Measurements from ENCODE around the gene SIK1.

SIK1 gene

DNA sequence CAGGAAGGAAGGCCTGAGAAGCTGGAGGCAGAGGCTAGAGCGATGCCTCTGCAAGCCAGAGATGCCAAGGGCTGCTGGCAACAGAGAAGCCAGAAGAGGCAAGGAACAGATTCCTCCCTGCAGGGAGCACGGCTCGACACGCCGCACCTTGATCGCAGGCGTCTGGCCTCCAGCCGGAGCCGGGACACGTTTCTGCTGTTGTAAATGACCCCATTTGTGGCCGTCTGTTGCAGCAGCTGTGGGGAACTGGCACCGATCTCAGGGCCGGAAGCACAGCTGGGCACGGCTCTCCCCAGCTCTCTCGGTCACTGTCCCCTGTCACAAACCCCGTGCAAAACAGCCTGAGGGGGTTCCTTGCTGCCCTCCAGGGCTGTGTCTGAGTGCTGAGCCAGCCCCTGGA, 59.6 kb downstream of the SIK1 start:
- DNase-seq (ENCODE audit: low read depth) = no peak

- DNase-seq (ENCODE audit: low read depth) = no peak
Measured at GRCh38 chr21:43366656-43367055, 60.3 kb downstream of the SIK1 start.

GRCh38 chr21:43365611-43366426, 61.1 kb downstream of the SIK1 start:
- no peak for DNase-seq (ENCODE audit: low read depth)

DNA sequence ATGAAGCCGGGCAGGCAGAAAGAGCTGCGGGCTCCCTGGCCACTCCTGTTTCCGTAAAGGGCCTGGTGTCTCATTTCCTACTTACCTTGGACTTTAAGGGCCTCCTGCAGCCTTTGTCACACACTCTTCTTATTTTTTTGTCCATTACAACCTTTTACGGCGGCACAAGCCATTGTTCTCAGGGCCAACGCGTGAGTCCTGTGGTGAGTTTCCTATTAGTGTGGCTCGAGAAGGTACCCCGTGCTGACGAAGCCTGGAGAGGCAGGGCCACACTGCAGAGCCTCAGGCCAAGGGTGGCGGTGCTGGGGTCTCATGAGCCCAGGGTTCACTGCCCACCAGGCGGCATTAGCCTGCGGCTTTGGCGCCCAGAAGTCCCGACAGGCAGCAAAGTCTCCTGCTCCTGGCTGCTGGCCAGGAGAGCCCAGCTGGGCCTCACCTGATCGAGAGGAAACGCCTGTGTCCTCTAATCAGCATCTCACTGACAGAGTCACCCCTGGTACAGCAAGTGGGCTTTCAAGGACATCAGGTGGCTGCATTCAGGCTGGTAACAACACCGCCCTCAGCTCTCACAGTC, 62.0 kb downstream of the SIK1 start:
- DNase-seq (ENCODE audit: low read depth) = no peak

All from CMK (cell line).